Measurements from ENCODE around the gene GSE1. TPM values are rescaled to one million over a fixed set of nuclear protein-coding genes. Genes with fewer than 3 reads are reported as not detected.

Gene GSE1
- total and polyA plus RNA-seq, 7 experiments from 2014 or later = 0.18 to 69.2 (median 11.3) TPM

DNA sequence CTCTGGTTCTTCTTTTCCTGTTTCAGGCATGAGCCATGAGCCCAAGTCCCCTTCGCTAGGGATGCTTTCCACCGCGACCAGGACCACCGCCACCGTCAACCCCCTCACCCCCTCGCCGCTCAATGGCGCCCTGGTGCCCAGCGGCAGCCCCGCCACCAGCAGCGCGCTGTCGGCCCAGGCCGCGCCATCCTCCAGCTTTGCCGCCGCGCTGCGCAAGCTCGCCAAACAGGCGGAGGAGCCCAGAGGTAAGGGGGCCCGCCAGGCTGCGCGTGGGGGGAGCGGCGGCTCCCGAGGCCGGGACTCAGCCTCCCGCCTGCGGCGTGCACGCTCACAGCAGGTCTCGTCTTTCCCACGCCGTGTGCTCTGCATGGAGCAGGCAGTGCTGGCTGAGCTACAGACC, 20.8 kb downstream of the GSE1 start:
- Histone ChIP-seq H3K9me3 (ENCODE audit: control insufficient read depth in 2 of 3, low read length in 3 of 3) (peaks cover 0 to 9% (median 0%) of the 10 kb centered on the region in 3 experiments), H3K27ac (ENCODE audit: low read depth, low read length) (no peak overlapping the region), H3K27me3 (ENCODE audit: control insufficient read depth in 2 of 2, insufficient read depth in 2 of 2, low read length in 2 of 2) (no peaks in the 10 kb centered on the region), H3K4me1 (ENCODE audit: control insufficient read depth in 2 of 2, insufficient read depth in 2 of 2, low read length in 2 of 2) (no peaks in the 10 kb centered on the region), H3K36me3 (ENCODE audit: control insufficient read depth in 2 of 3, insufficient read depth in 3 of 3, low read length in 3 of 3) (no peaks in the 10 kb centered on the region), H3K4me3 (ENCODE audit: low read length) (no peak overlapping the region)
- CTCF ChIA-PET = no interaction called here
- POLR2A ChIA-PET = no interaction called here
- no peak for DNase-seq
- H3K4me1 Mint-ChIP-seq = peaks cover 0 to 10% (median 1%) of the 10 kb centered on the region in 7 donors
- H3K9me3 Mint-ChIP-seq = peaks cover 0 to 9% (median 4%) of the 10 kb centered on the region in 11 donors
- no peak overlapping the region for H3K4me3 Mint-ChIP-seq
- no peaks in the 10 kb centered on the region for H3K27me3 Mint-ChIP-seq
- ATAC-seq = no peak
- intact Hi-C loops (cut with micrococcal nuclease) = no loop called here
- H3K36me3 Mint-ChIP-seq = peaks cover 0 to 9% (median 8%) of the 10 kb centered on the region in 5 donors
- H3K27ac Mint-ChIP-seq = no peak overlapping the region

DNA sequence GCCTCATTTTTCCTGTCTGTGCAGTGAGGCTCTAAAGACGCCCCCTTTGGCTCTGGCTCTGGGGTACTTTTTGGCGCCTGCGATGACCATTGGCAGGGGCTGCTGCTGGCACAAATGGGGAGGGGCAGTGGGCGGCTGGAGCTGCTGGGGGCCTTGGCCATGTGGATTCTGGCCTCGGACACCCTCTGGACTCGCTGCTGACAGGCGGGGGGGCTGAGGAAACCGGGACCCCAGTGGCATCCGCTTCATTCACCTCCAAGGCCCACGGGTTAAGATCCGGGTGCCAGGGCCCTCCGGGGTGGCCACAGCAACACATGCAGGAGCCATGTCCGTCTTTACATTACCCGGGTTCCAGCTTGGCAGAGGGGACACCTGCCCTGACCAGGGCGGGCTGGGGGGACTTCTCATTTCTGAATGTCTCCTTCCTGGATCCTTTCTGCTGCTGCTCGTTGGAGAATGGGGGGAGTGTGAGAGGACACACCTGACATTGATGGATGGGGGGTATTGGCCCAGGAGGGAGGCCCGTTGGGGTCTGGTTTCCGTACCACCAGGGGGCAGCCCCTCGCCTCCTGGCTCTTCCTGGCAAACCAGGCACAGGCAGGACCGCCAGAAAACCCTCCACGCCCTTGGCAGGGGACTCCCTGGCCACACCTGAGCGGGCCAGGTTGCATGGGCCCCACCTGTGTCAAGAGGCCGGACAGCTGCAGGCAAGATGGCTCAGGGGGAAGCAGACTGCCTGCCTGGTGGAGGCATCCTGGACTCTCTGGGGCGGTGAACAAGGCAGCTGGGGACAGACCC, 21.8 kb downstream of the GSE1 start:
- peaks cover 0 to 2% (median 0%) of the 10 kb centered on the region in 11 donors for H3K9me3 Mint-ChIP-seq
- no peak overlapping the region for H3K4me3 ChIP-seq (ENCODE audit: low read length)
- H3K4me1 Mint-ChIP-seq = peaks cover 0 to 4% (median 0%) of the 10 kb centered on the region in 7 donors
- H3K36me3 Mint-ChIP-seq = peaks cover 0 to under 1% (median 0%) of the 10 kb centered on the region in 5 donors
- H3K4me1 ChIP-seq (ENCODE audit: control insufficient read depth in 2 of 2, insufficient read depth in 2 of 2, low read length in 2 of 2) = no peaks in the 10 kb centered on the region
- H3K9me3 ChIP-seq (ENCODE audit: control insufficient read depth in 2 of 3, low read length in 3 of 3) = peaks cover 0 to 1% (median 0%) of the 10 kb centered on the region in 3 experiments
- H3K27me3 ChIP-seq (ENCODE audit: control insufficient read depth in 2 of 2, insufficient read depth in 2 of 2, low read length in 2 of 2) = no peaks in the 10 kb centered on the region
- no peak overlapping the region for H3K4me3 Mint-ChIP-seq
- DNase-seq = no peak
- no peak overlapping the region for H3K27ac ChIP-seq (ENCODE audit: low read depth, low read length)
- H3K27ac Mint-ChIP-seq = no peak overlapping the region
- ChIA-PET POLR2A (no interaction called here), CTCF (no interaction called here)
- H3K36me3 ChIP-seq (ENCODE audit: control insufficient read depth in 2 of 3, insufficient read depth in 3 of 3, low read length in 3 of 3) = no peaks in the 10 kb centered on the region
- ATAC-seq = no peak
- intact Hi-C loops (cut with micrococcal nuclease) = no loop called here
- no peaks in the 10 kb centered on the region for H3K27me3 Mint-ChIP-seq

DNA sequence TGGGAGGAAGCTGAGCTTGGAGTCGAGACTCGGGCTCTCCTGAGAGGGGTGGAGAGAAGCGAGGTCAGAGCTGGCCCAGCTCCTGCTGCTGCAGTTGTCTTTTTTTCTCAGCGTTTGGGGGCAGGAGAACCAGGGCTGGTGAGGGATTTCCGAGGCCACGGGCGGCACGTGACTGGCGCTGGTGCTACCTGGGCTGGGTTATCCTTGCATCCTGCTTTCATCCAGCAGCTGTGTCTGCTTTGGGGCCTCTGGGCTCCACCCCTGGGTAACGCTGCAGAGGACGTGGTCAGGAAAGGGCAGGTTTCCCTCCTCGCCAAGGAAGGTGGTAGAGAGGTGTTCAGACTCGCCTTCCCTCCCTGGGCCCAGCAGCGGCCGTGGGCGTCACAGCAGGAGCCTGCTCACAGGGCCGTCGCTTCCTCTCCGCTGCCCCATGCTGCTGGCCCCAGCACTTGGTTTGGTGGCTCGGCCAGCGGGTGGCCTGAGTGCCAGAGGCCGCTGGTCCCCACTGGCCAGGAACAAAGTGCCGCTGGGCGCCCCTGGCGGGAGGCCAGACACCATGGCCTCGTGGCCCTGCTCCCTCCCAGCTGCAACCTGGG, 22.5 kb downstream of the GSE1 start:
- Mint-ChIP-seq H3K9me3 (no peaks in the 10 kb centered on the region), H3K27me3 (no peaks in the 10 kb centered on the region), H3K36me3 (no peaks in the 10 kb centered on the region), H3K27ac (no peak overlapping the region), H3K4me3 (no peak overlapping the region), H3K4me1 (peaks cover 0 to 4% (median 0%) of the 10 kb centered on the region in 7 donors)
- no peak overlapping the region for H3K27ac ChIP-seq (ENCODE audit: low read depth, low read length)
- no peaks in the 10 kb centered on the region for H3K9me3 ChIP-seq (ENCODE audit: control insufficient read depth in 2 of 3, low read length in 3 of 3)
- H3K4me1 ChIP-seq (ENCODE audit: control insufficient read depth in 2 of 2, insufficient read depth in 2 of 2, low read length in 2 of 2) = no peaks in the 10 kb centered on the region
- no peak for ATAC-seq
- H3K4me3 ChIP-seq (ENCODE audit: low read length) = no peak overlapping the region
- ChIA-PET CTCF (interaction anchor here (1.2 kb wide), 1 partner anchor 123 kb away, joined by 3 read pairs; no protein-coding TSS in a partner anchor), POLR2A (no interaction called here)
- intact Hi-C loops (cut with micrococcal nuclease) = no loop called here
- H3K36me3 ChIP-seq (ENCODE audit: control insufficient read depth in 2 of 3, insufficient read depth in 3 of 3, low read length in 3 of 3) = no peaks in the 10 kb centered on the region
- DNase-seq = no peak
- no peaks in the 10 kb centered on the region for H3K27me3 ChIP-seq (ENCODE audit: control insufficient read depth in 2 of 2, insufficient read depth in 2 of 2, low read length in 2 of 2)

DNA sequence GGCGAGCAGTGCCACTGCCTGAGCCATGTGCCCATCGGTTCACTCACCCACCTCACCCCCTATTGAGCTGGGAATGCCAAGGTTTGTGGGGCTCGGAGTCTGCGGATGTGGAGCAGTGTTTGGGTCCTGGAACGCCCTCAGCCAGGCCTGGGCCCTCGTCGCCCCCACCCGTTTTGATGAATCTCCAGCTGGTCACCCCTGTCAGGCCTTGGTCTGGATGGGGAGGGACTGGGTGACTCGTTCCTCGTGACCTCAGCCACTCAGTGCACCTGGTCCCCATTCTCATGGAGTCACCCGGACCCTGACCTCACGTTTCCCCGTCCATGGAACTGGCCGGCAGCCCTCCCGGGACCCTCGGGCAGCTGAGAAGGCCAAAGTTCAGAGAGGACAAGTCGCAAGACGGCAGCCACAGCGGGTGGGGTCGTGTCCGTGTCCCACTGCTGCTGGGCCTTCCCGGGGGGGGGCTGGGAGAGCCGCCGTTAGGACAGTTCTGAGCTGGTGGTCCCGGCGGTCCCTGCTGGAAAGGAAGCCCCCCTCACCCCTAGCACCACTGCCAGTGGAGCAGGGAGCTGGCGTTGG, 23.2 kb downstream of the GSE1 start:
- POLR2A ChIA-PET = no interaction called here
- H3K4me1 Mint-ChIP-seq = peaks cover 0 to 4% (median 0%) of the 10 kb centered on the region in 7 donors
- CTCF ChIA-PET = interaction anchor here (1.2 kb wide), 1 partner anchor 123 kb away, joined by 3 read pairs; no protein-coding TSS in a partner anchor
- DNase-seq (no peak), ATAC-seq (no peak)
- Histone ChIP-seq H3K4me3 (ENCODE audit: low read length) (no peak overlapping the region), H3K27ac (ENCODE audit: low read depth, low read length) (no peak overlapping the region), H3K27me3 (ENCODE audit: control insufficient read depth in 2 of 2, insufficient read depth in 2 of 2, low read length in 2 of 2) (no peaks in the 10 kb centered on the region), H3K4me1 (ENCODE audit: control insufficient read depth in 2 of 2, insufficient read depth in 2 of 2, low read length in 2 of 2) (no peaks in the 10 kb centered on the region), H3K36me3 (ENCODE audit: control insufficient read depth in 2 of 3, insufficient read depth in 3 of 3, low read length in 3 of 3) (no peaks in the 10 kb centered on the region), H3K9me3 (ENCODE audit: control insufficient read depth in 2 of 3, low read length in 3 of 3) (no peaks in the 10 kb centered on the region)
- no peaks in the 10 kb centered on the region for H3K9me3 Mint-ChIP-seq
- no peak overlapping the region for H3K27ac Mint-ChIP-seq
- H3K27me3 Mint-ChIP-seq = no peaks in the 10 kb centered on the region
- no peaks in the 10 kb centered on the region for H3K36me3 Mint-ChIP-seq
- intact Hi-C loops (cut with micrococcal nuclease) = no loop called here
- no peak overlapping the region for H3K4me3 Mint-ChIP-seq

DNA sequence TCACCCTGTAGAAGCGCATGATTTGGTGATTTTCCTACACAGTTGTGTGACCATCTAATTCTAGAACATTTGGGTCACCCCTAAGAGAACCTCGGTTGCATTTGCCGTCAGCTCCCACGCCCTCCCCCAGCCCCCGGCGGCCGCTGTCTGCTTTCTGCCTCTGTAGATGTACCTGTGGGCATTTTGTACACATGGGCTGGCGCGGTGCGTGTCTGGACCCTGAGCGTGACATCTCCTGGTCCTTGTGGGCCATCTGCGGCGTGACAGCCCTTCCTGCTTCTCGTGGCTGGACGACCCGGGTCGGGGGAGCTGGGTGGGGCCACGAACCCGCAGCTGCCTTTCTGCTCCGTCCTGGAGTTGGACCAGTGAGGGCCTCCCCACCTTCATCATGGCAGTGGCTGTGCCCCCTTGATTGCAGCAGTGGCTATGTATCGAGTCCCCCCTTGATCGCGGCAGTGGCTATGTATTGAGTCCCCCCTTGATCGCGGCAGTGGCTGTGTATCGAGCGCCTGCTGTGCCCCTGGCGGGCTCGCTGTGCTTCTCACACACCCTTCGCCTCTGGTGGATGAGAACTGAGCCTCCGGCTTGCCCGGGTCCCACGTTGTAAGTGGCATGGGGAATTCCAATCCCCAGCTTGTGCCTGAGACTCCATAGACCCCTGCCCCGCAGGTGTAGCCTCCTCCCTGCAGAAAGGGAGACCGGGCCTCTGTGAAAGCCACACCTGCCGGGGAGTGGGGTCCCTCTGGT, 24.1 kb downstream of the GSE1 start:
- POLR2A ChIA-PET = no interaction called here
- Histone ChIP-seq H3K4me1 (ENCODE audit: control insufficient read depth in 2 of 2, insufficient read depth in 2 of 2, low read length in 2 of 2) (no peaks in the 10 kb centered on the region), H3K9me3 (ENCODE audit: control insufficient read depth in 2 of 3, low read length in 3 of 3) (no peaks in the 10 kb centered on the region), H3K27ac (ENCODE audit: low read depth, low read length) (no peak overlapping the region), H3K27me3 (ENCODE audit: control insufficient read depth in 2 of 2, insufficient read depth in 2 of 2, low read length in 2 of 2) (no peaks in the 10 kb centered on the region), H3K4me3 (ENCODE audit: low read length) (no peak overlapping the region), H3K36me3 (ENCODE audit: control insufficient read depth in 2 of 3, insufficient read depth in 3 of 3, low read length in 3 of 3) (no peaks in the 10 kb centered on the region)
- CTCF ChIA-PET = no interaction called here
- no peak for DNase-seq
- Mint-ChIP-seq H3K9me3 (no peaks in the 10 kb centered on the region), H3K4me1 (peaks cover 0 to 5% (median 0%) of the 10 kb centered on the region in 7 donors), H3K27me3 (no peaks in the 10 kb centered on the region), H3K4me3 (no peak overlapping the region), H3K36me3 (no peaks in the 10 kb centered on the region), H3K27ac (no peak overlapping the region)
- no peak for ATAC-seq
- intact Hi-C loops (cut with micrococcal nuclease) = no loop called here

DNA sequence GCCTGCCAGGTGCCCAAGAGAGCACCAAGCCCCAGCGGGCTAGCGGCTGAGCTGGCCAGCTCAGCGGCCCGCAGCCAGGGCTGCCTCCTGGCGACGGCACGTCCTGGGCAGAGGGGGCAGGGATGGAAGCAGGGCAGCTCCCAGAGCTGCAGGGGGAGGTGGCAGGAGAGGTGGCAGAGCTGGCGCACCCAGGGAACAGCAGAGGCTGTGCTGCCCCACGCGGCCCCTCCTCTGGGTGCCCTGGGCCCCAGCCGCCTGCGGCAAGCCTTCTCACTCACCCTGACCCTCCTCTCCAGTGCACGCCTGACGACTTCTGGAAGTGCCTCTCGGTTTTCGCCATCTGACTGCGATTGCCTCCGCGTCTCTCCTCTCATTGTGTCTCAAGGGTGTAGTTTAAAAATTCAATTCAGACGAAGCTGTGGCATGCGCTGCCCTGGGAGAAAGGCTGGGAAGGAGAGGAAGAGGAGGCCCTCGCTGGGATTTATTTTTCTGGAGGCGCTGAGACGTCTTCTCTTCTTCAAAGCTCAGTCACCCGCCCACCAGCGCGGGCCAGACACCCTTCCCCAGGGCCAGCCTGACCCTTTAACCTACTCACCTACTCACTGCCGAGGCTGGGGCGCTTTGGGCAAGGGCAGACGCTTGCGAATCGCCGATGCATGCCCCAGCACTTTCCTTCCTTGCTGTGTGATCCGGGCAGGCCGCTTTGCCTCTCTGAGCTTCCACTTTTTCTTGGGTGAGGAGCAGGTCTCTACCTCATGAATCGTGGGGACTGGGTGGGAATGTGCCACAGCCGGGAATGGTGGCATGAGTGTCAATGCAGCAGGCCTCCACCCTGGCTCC, 24.9 kb downstream of the GSE1 start:
- Histone ChIP-seq H3K4me1 (ENCODE audit: control insufficient read depth in 2 of 2, insufficient read depth in 2 of 2, low read length in 2 of 2) (no peaks in the 10 kb centered on the region), H3K27ac (ENCODE audit: low read depth, low read length) (no peak overlapping the region), H3K9me3 (ENCODE audit: control insufficient read depth in 2 of 3, low read length in 3 of 3) (no peaks in the 10 kb centered on the region), H3K27me3 (ENCODE audit: control insufficient read depth in 2 of 2, insufficient read depth in 2 of 2, low read length in 2 of 2) (no peaks in the 10 kb centered on the region), H3K36me3 (ENCODE audit: control insufficient read depth in 2 of 3, insufficient read depth in 3 of 3, low read length in 3 of 3) (no peaks in the 10 kb centered on the region), H3K4me3 (ENCODE audit: low read length) (no peak overlapping the region)
- DNase-seq = no peak
- Mint-ChIP-seq H3K9me3 (no peaks in the 10 kb centered on the region), H3K36me3 (no peaks in the 10 kb centered on the region), H3K27ac (no peak overlapping the region), H3K4me1 (peaks cover 0 to 13% (median 0%) of the 10 kb centered on the region in 7 donors), H3K27me3 (no peaks in the 10 kb centered on the region), H3K4me3 (no peak overlapping the region)
- intact Hi-C loops (cut with micrococcal nuclease) = no loop called here
- POLR2A ChIA-PET = no interaction called here
- CTCF ChIA-PET = no interaction called here
- no peak for ATAC-seq
